Superior temporal gyrus (tissue), 1 donor: ENCODE results near the gene HOMER3.

Source experiments
- DNase-seq: peaks from one replicate; pipeline ENCODE4 v3.0.0-alpha.2; 2016; ENCODE audit errors: extremely low spot score

HOMER3 gene

DNA sequence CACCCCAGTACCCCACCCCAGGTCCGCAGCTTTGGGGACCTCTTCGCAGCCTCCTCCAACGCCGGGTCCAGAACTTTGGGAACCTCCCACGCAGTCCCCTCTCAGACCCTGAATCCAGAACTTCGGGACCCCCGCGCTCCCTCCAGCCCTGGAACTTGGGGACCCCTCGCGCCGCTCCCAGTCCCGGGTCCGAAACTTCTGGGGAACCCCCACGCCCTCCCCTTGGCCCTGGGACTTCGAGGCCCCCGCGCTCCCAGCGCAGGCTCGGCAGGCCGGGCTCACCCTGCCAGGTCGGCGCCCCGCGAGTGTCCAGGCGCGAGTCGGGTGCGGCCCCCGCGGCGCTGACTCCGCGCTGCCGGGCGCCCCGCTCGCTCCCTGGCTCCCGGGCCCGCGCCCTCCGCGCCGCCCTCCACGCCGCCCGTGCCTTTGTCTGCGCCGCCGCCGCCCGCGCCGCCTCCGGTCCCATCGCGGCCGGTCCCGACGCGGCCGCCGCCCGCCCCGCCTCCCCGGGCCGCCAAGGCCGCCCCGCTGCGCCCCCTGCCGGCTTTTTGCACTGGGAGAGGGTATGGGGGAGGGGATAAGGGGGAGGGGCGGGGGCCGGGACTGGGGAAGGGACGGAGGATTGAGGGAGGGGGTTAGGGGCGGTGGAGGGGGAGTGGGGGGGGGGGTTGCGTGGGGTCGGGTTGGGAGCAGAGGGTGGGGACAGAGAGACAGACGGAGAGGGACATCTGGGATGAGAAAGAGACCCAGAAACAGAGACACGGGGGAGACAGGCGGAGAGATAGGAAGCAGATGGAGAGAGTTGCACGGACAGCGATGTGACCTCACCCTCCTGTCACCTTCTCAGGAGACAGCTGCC, at the start of gene HOMER3:
HOMER3 (minus strand) TSS at position 449 of the 859 bp plus-strand sequence. CDS start 2,235 bp downstream, outside the sequence.
- peak; percentile 71 for DNase-seq

GRCh38 chr19:18990128-18990708, 49.2 kb upstream of the HOMER3 start:
- no peak for DNase-seq

DNA sequence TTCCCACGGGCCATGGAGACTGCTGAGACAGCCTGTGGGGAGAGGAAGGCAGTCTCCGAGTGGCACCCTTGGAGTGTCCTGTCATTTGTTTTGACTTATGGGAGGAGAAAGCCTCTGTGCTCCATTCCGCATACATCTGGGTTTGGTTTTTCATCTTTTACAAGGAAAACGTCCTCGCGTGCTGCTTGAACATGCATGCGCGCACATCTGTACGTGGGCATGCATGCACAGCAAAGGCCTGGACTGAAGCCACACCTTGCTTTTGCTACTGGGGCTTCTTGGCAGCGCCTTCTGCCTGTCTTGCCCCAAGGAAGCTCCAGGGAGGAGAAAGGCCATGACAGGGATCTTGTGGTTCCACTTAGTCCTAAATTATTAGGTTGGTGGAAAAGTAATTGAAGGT, 48.3 kb upstream of the HOMER3 start:
- DNase-seq = no peak

- no peak for DNase-seq
Measured at GRCh38 chr19:18987456-18987855, 46.4 kb upstream of the HOMER3 start.

- DNase-seq = peak; percentile 59
Measured at GRCh38 chr19:18985257-18985656, 44.2 kb upstream of the HOMER3 start.

GRCh38 chr19:18984251-18984650, 43.2 kb upstream of the HOMER3 start:
- DNase-seq = no peak

DNA sequence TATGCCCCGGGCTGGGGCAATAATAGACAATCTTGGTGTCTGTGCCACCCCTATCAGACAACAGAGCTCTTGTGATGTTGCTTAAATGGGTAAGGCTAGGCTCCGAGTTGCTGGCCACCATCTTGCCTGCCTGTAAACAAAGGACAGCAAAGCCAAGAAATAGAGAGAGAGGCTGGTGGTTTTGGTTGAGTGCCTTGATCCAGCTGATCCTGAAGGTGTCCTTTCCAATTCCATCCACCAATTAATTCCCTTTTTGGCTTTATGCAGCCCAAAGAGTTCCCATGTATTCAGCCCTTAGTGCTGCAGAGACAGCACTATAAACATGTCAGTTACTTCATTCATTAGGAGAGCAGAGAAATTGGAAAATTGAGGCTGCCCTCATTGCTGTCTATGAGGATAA, 41.7 kb upstream of the HOMER3 start:
- no peak for DNase-seq

DNA sequence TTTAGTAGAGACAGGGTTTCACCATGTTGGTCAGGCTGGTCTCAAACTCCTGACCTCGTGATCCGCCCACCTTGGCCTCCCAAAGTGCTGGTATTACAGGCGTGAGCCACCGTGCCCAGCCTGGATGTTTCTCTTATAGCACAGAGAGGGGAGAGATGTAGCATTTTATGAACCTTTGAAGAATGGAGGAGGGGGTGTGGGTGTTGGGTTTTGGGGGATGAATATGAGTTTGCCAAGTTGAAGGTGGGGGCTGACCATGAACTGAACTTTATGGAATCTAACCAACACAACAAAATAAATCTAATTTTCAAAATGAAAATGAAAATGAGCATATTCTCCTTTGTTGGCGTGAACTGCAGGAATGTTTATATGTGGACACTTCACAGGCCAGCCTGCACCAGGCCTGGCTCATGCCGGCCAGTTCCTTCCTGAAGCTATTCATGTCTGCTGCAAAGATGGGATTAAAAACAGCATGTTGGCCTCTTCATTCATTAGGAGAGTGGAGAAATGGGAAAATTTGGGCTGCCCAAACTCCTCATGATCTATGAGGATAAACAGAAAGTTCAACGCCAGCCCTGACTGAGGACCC, 39.5 kb upstream of the HOMER3 start:
- DNase-seq = no peak

DNA sequence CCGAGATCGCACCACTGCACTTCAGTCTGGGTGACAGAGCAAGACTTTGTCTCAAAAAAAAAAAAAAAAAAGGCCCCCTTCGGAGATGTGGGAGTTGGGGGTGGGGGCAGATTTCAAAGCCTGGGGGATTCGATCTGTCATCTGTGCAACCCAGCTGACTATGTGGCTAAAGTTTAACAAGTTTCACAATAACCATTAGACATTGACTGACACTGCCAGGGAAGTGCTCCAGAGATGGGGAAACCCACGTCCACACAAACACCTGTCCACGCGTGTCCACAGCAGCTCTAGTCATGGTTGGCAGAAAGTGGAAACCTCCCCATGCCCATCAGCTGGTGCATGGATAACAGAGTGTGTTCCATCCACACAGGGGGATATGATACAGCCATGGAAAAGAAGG, 37.6 kb upstream of the HOMER3 start:
- no peak for DNase-seq

- no peak for DNase-seq
Measured at GRCh38 chr19:18975869-18976268, 34.9 kb upstream of the HOMER3 start.

GRCh38 chr19:18975011-18975410, 34.0 kb upstream of the HOMER3 start:
- DNase-seq = no peak

- no peak for DNase-seq
Measured at GRCh38 chr19:18972851-18973250, 31.8 kb upstream of the HOMER3 start.

DNA sequence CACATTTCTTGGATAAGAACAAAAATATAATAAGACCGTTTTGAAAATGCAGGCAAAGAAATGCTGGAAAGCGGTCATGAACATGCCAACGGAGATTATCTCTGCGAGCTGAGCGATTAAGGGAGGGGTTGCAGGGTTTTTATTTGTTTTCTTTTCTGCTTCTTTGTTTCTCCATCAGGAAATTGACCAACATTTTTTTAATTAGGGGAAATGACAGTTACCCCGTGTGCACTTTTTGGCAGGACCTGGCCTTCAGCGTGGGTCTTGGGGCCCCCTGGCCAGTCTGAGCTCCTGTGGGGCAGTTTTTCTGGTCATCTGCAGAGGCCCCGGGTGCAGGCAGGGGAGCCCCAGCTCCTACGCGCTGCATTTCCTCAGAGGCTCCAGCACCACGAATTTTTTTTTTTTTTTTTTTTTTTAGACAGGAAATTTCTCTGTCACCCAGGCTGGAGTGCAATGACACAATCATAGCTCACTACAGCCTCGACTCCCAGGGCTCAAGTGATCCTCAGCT, 31.3 kb upstream of the HOMER3 start:
- DNase-seq = no peak

DNA sequence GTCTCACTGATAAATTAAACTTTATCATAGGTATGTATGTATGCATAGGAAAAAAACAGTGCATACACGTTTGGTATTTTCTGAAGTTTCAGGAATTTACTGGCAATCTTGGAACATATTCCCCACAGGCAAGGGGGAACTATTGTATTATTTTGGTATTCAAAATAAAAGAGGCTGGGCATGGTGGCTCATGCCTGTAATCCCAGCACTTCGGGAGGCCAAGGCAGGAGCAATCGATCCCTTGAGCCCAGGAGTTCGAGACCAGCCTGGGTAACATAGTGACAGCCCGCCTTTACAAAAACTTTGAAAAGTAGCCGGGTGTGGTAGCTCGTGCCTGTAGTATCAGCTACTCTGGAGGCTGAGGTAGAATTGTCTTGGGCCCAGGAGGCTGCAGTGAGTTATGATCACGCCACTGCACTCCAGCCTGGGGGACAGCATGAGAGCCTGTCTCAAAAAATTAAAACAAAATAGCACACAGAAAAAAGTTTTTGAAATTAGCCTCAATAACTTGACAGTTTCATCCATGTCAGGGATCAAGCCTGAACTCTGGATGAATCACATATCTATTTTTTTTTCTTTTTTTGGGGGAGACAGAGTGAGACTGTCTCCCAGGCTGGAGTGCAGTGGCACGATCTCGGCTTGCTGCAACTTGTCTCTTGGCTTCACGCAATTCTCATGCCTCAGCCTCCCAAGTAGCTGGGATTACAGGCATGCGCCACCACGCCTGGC, 29.1 kb upstream of the HOMER3 start:
- DNase-seq = no peak

GRCh38 chr19:18967358-18968146, 26.5 kb upstream of the HOMER3 start:
- DNase-seq = peak; percentile 16

DNA sequence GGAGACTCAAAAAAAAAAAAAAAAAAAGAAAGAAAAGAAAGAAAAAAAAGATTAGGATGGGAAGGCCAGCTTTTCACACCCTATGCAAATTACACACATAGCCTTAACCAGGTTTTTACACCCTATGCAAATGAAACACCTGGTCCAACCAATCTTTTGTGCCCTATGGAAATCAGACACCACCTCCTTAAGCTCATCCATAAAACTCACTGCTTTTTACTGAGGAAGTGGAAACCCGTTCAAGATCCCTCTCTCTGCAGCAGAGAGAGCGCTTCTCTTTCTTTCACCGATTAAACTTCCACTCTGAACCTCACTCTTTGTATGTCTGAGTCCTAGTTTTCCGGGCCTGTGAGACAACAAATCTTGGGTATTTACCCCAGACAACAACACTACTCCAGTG, 25.3 kb upstream of the HOMER3 start:
- DNase-seq = no peak

DNA sequence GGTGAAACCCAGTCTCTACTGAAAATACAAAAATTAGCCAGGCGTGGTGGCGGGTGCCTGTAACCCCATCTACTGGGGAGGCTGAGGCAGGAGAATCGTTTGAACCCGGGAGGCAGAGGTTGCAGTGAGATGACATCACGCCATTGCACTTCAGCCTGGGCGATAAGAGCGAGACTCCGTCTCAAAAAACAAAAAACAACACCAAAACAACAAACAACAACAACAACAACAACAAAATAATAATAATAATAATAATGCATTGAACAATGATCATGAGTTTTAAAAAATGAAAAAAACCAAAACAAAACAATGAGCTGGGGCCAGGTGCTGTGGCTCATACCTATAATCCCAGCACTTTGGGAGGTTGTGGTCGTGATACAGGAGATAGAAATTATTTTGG, 23.1 kb upstream of the HOMER3 start:
- DNase-seq = no peak

DNA sequence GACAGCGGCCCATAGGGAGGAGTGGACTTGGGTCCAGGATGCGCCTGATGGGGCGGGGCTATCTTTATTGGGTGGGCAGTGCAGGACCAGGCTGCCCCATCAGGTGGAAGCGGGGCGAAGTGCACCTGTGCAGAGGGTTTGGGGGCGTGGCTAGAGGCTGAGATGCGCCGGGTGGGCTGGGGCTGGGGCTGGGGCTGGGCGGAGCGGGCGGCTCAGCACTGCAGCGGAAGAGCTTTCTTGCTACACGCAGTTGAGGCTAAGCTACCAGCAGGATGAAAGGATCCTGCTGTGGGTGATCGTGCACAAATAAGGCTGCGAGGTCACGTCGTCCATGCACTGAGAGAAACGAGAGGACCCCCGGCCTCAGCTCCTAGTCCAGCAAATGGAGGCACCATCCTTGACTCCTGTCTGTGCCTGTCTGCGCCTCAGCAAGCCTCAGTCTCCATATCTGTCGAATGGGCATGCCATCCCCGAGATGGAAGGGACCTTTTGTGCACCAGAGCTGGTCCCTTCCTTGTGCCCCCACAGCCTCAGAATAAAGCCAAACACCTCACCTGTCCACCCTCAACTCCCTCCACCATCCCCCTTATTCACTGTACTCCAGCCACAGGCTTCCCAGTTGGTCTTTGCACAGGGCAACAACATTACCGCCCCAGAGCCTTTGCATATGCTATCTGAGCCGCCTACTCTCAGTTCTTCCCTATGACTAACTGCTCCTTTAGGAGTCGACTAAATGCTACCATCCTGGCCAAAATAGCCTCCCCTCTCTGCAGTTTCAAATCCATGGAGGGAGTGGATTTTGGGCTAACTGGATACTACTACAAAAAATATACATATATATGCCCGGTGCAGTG, 21.0 kb upstream of the HOMER3 start:
- DNase-seq = no peak

DNA sequence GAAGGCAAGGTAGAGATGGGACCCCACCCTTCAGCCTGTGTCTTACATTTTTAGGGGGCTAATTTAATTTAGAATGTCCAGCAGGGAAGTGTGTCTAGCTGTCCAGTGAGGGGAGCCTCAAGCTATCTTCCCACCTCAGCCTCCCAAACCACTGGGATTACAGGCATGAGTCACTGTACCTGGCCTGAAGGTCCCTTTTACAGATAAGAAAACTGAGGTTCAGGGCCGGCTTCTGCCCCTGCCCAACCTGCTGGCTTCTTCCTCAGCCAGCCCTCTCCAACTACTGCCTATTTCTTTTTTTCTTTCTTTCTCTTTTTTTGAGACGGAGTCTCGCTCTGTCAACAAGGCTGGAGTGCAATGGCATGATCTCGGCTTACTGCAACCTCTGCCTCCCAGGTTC, 19.4 kb upstream of the HOMER3 start:
- no peak for DNase-seq

DNA sequence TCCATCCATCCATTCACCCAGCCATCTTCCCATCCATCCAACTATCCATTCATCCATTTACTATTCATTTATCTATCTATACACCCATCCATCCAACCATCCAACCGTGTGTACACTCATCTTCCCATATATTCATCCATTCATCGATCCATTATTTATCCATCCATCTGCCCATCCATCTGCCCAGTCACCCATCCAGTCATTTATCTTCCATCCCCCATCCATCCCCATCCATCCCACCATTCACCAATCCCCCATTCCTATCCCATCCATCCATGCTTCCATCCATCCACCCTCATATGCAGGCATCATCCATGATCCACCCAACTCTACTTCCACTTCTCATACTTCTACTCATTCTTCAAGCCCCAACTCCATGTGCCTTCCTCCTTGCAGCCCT, 14.0 kb upstream of the HOMER3 start:
- no peak for DNase-seq
